Adrenal gland (tissue), 5 donors: Measurements from ENCODE around the gene IGF2BP2.

ENCODE experiments used
- POLR2A ChIP-seq, 2 donors: fragments of 450-650 bp; IDR thresholded peaks; one replicate each; pipeline ENCODE4 v1.6.1; 2017; ENCODE audit warnings: antibody characterized with exemption in 2 of 2, mild to moderate bottlenecking in 2 of 2, moderate library complexity in 1 of 2
- TF ChIP-seq, protein P1 (sequence below), 6 experiments: fragments of 450-650 bp in 4 of 6; fragments of 200-600 bp in 2 of 6; sonication (generic) in 1 of 6; IDR thresholded peaks; 1 replicate in 5 of 6; 2 replicates in 1 of 6; pipeline versions ENCODE4 v1.5.1 to v1.8.0; 2016 to 2021; ENCODE audit warnings: antibody characterized with exemption in 6 of 6, mild to moderate bottlenecking in 2 of 6, moderate library complexity in 1 of 6
- donor health status: DM: no; HTN: no; CAD: no.

DNA sequence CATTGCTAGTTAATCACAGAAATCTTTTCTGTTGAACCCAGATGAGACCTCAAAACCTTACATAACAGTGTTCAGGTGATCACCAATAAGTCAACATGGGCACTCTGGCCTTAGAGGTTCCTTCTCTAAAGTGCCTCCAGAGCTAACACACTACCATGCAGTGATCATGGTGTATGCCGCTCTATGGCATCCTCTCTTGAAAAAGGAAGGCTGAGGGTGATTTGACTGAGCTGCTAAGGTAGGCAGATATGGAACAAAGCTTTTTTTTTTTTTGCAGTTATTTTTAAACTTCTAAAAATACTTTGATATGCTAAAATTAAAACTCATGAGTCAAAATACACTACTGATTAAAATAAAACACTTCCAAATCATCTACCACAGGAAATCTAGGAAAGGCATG, 46.0 kb downstream of the IGF2BP2 start:
- TF ChIP-seq, protein P1, sequence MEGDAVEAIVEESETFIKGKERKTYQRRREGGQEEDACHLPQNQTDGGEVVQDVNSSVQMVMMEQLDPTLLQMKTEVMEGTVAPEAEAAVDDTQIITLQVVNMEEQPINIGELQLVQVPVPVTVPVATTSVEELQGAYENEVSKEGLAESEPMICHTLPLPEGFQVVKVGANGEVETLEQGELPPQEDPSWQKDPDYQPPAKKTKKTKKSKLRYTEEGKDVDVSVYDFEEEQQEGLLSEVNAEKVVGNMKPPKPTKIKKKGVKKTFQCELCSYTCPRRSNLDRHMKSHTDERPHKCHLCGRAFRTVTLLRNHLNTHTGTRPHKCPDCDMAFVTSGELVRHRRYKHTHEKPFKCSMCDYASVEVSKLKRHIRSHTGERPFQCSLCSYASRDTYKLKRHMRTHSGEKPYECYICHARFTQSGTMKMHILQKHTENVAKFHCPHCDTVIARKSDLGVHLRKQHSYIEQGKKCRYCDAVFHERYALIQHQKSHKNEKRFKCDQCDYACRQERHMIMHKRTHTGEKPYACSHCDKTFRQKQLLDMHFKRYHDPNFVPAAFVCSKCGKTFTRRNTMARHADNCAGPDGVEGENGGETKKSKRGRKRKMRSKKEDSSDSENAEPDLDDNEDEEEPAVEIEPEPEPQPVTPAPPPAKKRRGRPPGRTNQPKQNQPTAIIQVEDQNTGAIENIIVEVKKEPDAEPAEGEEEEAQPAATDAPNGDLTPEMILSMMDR (IDR thresholded peaks at IDR 0.05) = no peak
- no peak for TF ChIP-seq POLR2A (IDR thresholded peaks at IDR 0.05)
